ENCODE measurements around the gene PGM3. TPM values are rescaled to one million over a fixed set of nuclear protein-coding genes. Genes with fewer than 3 reads are reported as not detected.

PGM3 gene
- total RNA-seq, 1 donor from 2014 or later: 61.4 TPM

DNA sequence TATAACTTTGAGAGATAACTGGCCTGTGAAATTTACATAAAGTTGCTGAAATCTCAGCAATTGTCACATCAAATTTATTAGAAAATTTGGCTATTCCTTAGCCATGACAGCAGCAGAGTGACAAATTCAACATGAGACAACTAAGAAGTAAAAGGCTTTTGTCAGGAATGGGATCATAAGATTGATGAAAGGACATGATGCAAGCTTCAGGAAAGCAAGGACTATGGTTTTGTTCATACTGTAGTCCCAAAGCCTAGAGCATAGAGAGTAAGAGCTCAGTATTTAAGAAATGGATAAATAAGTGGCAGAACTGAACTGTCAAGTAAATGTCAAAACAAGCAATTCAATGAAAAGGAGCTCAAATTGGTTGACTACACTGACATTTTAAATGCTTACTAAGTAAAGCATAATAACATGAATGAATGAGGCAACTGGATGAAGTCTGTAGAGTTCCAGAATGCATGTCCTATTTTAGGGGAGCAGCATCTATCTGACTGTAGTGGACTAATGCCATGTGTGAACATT lies 12.6 kb downstream of the PGM3 start:
- no peaks in the 10 kb centered on the region for H3K27me3 Mint-ChIP-seq
- TF ChIP-seq, protein P1, sequence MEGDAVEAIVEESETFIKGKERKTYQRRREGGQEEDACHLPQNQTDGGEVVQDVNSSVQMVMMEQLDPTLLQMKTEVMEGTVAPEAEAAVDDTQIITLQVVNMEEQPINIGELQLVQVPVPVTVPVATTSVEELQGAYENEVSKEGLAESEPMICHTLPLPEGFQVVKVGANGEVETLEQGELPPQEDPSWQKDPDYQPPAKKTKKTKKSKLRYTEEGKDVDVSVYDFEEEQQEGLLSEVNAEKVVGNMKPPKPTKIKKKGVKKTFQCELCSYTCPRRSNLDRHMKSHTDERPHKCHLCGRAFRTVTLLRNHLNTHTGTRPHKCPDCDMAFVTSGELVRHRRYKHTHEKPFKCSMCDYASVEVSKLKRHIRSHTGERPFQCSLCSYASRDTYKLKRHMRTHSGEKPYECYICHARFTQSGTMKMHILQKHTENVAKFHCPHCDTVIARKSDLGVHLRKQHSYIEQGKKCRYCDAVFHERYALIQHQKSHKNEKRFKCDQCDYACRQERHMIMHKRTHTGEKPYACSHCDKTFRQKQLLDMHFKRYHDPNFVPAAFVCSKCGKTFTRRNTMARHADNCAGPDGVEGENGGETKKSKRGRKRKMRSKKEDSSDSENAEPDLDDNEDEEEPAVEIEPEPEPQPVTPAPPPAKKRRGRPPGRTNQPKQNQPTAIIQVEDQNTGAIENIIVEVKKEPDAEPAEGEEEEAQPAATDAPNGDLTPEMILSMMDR (conservative IDR thresholded peaks at IDR 0.05): no peak
- no peaks in the 10 kb centered on the region for H3K9me3 Mint-ChIP-seq
- DNase-seq (ENCODE audit: extremely low spot score, unreplicated experiment): no peak
- H3K4me3 Mint-ChIP-seq: no peak overlapping the region
- no peaks in the 10 kb centered on the region for H3K4me1 Mint-ChIP-seq (ENCODE audit: unreplicated experiment)
- peaks cover 40% of the 10 kb centered on the region for H3K36me3 Mint-ChIP-seq
- H3K27ac Mint-ChIP-seq: no peak overlapping the region

DNA sequence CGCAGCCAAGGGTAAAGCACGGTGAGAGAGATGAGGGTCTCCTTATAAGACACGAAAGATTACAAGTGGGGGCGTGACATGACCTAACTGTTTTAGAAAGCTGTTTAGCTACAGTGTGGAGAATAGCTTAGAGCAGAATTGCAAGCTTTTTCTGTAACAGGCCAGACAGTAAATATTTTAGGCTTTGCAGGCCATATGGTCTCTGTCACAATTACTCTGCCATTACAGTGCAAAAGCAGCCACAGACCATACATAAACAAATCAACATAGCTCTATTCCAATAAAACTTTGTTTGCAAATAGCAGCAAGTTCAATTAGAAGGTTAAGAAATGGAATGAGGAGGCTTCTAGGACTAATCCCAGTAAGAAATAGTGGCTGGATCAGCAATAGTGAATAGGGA lies 16.8 kb downstream of the PGM3 start:
- Mint-ChIP-seq H3K4me1 (ENCODE audit: unreplicated experiment) (no peaks in the 10 kb centered on the region), H3K36me3 (peaks cover 34% of the 10 kb centered on the region), H3K9me3 (no peaks in the 10 kb centered on the region), H3K27me3 (no peaks in the 10 kb centered on the region), H3K27ac (no peak overlapping the region), H3K4me3 (no peak overlapping the region)
- TF ChIP-seq, protein P1 (conservative IDR thresholded peaks at IDR 0.05): no peak
- DNase-seq (ENCODE audit: extremely low spot score, unreplicated experiment): no peak

DNA sequence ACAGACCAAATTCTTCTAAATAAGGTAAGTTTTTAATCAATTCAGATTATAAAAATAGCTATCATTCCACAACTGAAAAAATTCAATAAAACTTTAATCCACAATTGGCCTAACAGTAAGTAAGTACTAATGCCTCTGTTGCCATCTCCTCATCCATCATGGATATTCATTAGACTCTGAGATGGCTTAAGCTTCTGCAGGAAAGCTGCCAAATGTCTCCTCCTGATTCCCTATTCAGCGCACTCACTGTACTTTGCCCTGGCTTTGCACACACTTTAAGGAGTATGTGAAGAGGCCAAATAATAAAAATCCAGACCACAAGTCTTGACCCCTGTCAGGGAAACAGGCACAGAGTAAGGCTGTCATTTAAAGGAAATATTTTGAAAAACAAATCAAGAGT lies 23.6 kb downstream of the PGM3 start:
- no peak for DNase-seq (ENCODE audit: extremely low spot score, unreplicated experiment)
- Mint-ChIP-seq H3K4me1 (ENCODE audit: unreplicated experiment) (no peaks in the 10 kb centered on the region), H3K9me3 (no peaks in the 10 kb centered on the region), H3K4me3 (no peak overlapping the region), H3K36me3 (peaks cover 32% of the 10 kb centered on the region), H3K27me3 (no peaks in the 10 kb centered on the region), H3K27ac (no peak overlapping the region)
- TF ChIP-seq, protein P1 (conservative IDR thresholded peaks at IDR 0.05): no peak

DNA sequence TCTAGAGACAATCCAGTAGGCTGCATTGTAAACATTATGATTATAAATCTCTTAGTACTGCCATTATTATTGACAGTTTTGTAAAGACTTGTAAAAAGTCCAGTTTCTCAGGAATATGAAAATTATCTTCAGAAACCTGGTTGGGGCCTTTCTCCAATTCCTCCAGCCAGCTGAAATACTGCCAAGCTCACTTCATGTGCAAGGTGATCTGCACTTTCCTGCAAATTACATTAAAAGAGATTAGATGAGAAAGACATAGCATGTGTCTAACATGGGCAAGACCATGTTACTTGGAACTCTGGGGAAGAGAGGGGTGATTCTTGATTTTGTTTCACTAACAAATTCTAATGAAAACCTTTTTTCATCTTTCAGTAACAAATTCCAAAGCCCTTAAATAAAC lies 24.0 kb downstream of the PGM3 start:
- Mint-ChIP-seq H3K36me3 (peaks cover 30% of the 10 kb centered on the region), H3K4me1 (ENCODE audit: unreplicated experiment) (no peaks in the 10 kb centered on the region), H3K27ac (no peak overlapping the region), H3K4me3 (no peak overlapping the region), H3K27me3 (no peaks in the 10 kb centered on the region), H3K9me3 (no peaks in the 10 kb centered on the region)
- TF ChIP-seq, protein P1 (conservative IDR thresholded peaks at IDR 0.05): no peak
- no peak for DNase-seq (ENCODE audit: extremely low spot score, unreplicated experiment)

DNA sequence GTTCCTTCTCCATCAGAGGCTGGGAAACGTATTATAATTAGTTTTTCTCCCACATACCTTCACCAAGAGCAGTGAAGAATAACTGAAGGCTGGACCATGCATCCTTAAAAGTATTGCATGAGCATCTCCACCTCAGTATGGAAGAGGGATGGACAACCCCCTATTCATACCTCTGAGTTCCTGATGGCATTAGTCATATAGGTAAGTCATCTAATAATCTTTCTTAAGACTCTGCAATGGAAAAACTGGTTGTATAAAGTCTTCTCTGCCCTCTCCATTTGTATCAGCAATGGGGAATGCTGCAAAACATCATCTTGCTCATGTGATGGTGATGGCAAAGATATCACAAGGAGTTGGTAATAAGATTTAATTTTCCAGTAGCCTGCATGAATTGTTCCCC lies 24.5 kb downstream of the PGM3 start:
- peaks cover 29% of the 10 kb centered on the region for H3K36me3 Mint-ChIP-seq
- H3K4me3 Mint-ChIP-seq: no peak overlapping the region
- DNase-seq (ENCODE audit: extremely low spot score, unreplicated experiment): no peak
- TF ChIP-seq, protein P1 (conservative IDR thresholded peaks at IDR 0.05): no peak
- no peaks in the 10 kb centered on the region for H3K27me3 Mint-ChIP-seq
- no peaks in the 10 kb centered on the region for H3K9me3 Mint-ChIP-seq
- H3K27ac Mint-ChIP-seq: no peak overlapping the region
- H3K4me1 Mint-ChIP-seq (ENCODE audit: unreplicated experiment): no peaks in the 10 kb centered on the region
